GM10847 (cell line): ENCODE results near the gene CERS6.

Experiments
- POLR2A ChIP-seq: IDR thresholded peaks from 2 replicates; pipeline ENCODE4 v1.6.1; 2011; ENCODE audit not compliant: insufficient read length; ENCODE audit errors: extremely low read depth

The CERS6 gene

DNA sequence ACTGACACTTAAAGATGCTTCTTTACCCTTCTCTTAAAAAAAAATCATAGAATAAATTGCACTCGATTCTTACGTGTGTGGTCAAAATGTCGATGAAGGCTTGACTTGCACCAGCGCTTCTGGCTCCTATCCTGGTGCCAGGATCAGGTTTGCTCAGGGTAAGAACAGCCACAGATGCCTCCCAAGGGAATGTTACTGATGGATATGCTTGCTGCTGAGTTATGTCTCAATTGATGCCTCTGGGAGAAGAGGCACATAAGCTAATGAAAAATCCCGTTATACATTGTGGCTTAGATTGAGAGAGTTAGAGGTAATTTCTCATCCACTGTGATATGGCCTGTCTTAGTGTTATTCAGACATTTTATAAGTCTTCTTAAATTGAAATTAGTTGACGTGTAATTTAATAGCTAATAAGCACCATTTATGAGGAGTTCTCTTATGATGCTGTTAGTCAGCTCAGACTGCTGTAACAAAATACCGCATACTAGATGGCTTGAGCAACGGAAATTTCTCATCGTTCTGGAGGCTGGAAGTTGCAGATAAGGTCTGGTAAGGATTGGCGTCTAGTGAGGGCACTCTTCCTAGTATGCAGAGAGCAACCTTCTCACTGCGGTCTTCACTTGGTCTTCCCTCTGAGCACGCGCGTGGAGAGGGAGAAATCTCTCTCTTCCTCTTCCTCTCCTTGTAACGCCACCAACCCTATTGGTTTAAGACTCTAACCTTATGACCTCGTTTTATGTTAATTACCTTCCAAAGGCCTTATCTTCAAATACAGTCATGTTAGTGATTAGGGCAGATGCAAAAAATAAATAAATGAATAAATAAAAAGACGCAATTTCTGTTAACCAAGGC is 229.8 kb downstream of the CERS6 start:
- no peak for TF ChIP-seq POLR2A

DNA sequence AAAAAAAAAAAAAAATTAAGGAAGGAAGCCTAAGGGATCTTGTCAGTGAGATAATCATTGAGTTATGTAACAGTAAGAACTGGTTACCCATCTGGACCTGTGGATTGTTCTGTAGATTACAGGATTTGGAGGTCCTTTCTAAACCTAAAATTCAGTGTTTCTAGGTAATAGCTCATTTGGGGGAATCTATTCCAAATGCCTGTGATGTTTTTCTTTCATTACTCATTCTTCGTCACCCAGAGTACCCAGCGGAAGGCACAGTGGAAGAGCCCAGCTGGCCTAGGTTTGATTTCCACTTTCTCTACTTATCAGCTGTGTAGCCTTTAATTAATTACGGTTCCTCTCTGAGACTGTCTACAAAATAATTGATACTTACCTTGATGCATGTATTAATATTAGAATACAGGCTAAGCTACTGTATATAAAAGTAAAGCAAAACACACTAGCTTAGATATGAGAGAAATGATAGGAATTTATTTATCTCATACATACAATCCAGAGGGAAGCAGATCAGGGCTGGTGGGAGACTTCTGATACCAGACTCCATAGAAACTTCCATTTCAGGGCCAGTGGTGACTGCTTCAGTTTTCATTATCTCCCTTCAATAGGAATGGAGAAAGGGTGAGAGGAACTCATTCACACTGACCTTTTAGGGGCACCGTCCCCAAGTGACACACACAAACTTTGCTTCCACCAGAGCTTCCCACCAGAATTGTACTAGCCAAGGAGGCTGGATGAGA is 230.6 kb downstream of the CERS6 start:
- no peak for TF ChIP-seq POLR2A

DNA sequence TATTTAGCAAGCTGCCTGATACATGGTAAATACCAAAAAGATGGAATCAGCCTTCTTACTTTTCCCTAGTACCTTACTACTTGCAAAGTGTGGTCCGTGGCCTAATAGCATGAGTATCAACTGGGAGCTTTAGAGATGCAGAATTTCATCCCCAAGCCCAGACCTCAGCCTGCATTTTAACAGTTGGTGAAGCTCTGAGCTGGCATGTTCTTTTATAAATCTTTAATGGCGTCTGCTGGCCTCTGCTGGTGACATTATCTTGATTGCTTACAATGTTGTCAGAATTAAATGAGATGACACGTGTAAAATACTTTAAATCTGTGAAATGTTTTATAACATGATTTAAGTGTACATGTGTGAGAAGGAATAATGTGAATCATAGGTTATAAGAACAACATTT is 231.2 kb downstream of the CERS6 start:
- no peak for TF ChIP-seq POLR2A

GRCh38 chr2:168690381-168690885 is 234.4 kb downstream of the CERS6 start:
- TF ChIP-seq POLR2A = no peak

DNA sequence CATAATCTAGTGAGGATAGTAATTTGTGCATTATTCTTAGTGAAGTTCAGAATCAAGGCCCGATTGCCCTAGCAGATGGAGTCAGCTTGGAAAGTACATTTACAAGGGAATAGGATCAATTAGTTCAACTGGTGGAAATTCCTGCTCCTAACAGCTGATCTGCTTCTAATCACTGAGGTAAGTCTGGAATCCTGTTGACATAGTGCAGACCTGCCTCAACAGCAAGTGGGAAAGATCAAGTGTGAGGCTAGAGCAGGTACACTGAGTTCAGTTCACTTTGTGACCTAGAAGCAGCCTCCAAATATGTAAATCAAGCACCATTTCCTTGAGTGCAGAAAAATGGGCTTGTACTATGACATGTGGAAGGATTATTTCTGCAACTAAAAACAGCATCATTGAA is 235.1 kb downstream of the CERS6 start:
- no peak for TF ChIP-seq POLR2A

GRCh38 chr2:168692132-168692744 is 236.2 kb downstream of the CERS6 start:
- no peak for TF ChIP-seq POLR2A

DNA sequence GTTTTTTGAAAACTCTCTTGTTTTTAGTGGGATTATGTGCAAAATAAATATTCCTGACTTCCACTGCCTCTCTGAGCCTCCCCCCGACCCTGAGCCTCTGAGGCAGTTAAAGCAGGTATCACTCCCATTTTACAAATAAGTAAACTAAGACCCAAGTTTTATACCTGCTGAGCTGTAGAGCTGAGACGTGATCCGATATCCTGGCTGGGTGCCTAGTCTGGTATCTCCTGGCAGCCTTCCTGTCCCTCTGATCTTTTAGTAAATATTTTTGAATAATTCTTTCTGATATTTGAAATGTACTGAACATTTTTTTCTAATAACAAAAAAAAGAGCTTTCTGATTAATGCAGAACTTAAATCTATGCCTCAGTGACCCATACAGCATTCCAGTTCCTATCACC is 238.1 kb downstream of the CERS6 start:
- no peak for TF ChIP-seq POLR2A

GRCh38 chr2:168694866-168695265 is 238.8 kb downstream of the CERS6 start:
- TF ChIP-seq POLR2A = no peak

DNA sequence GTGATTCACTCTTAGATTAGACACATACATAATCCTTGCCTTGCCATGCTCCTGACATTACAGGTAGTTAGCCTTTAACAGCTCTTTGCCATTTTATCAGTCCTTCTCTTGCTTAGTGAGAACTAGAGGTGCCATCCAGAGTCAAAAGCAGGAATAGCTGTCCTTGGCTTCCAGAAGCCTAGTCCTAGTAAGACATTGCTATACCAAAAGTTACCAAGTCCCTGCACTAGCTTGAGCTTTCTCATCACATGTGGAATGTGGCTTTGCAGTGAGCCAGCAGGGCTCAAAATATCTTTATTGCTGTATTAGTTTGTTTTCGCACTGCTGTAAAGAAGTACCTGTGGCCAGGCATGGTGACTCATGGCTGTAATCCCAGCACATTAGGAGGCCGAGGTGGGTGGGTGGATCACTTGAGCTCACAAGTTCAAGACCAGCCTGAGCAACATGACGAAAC is 241.6 kb downstream of the CERS6 start:
- TF ChIP-seq POLR2A = no peak

GRCh38 chr2:168698969-168699368 is 242.9 kb downstream of the CERS6 start:
- TF ChIP-seq POLR2A = no peak

GRCh38 chr2:168699844-168700417 is 243.9 kb downstream of the CERS6 start:
- TF ChIP-seq POLR2A = no peak

DNA sequence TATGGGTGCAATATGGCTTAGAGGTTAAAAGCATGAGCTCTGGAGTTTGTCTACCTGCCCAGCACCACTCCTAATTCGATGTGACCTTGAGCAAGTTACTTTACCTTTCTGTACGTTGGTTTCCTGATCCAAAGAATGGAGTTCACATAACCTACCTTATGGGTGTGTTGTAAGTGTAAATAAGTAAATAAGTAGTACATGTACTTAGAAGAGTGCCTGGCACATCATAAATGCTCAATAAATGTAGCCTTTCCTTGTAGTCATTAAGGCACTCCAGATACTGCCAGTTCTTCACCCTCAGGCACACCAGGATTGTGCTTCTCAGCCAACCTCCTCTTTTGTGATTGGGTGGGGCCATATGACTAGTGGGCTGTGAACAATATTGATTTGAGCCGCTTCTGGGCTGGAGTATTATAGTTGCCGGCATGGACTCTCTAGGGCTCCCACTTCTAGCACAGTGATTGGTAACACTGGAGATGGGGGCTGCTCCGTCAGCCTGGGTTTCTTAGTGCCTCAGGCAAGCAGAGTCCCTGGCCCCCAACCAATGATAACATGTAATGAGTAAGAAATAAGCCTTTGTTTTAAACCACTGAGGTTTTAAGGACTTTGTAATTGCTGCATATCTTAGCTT is 244.7 kb downstream of the CERS6 start:
- TF ChIP-seq POLR2A = no peak

DNA sequence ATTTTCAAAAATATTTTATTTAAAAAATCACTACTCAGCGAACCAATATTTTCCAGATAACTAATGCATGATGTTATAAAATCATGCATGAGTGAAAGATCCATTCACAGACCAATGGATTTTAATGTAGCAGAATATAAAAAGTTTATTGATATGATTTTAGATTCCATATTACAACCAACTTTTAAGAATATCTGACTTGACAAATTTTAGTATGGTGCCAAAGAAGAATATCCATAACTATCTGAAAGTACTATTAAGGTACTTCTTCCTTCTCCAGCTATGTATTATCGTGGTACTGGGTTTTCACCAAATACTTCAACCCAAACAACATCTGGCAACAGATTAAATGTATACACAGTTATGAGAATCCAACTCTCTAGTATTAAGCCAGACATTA is 246.5 kb downstream of the CERS6 start:
- TF ChIP-seq POLR2A = no peak

DNA sequence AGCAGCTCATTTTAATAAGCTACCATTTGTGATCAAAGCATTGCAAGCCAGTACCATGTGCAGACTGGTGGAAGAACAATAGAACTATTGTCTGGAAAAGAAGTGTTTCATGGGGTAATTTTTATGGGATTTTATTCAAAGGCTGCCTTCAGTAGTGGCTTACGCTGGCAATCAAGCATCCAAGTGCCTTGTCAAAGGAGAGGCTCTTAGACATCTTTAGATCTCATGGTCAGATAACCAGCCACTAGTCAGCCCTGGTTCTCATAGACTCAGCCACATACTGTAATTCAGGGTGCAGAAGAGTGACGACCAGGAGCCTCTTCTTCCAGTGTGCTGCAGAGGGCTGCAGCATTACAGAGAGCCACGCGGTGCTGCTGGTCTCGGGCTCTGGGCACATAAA is 247.9 kb downstream of the CERS6 start:
- TF ChIP-seq POLR2A = no peak
